GDM1 (cell line): ENCODE data around the gene ENDOV.

Experiments used
- DNase-seq: peaks from one replicate; lab custom pipeline; 2025; lab: John Stamatoyannopoulos, UW

ENDOV gene

DNA sequence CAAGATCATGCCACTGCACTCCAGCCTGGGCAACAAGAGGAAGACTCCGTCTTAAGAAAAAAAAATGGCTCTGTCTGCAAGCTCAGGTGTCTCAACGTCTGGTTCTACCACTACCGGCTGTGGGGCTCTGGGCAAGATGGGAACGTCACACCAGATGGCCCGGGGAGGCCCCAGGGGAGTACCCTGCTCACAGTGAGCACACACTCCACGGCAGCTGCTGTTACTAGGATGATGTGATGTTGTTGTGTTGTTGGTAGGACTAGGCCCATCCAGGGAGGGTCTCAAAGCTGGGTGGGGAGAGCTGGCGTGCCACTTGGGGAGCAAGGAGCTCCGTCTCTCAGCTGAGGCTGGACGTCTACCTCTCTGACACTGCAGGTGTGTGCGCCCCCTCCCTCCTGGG is 70.9 kb downstream of the ENDOV start:
- no peak for DNase-seq

DNA sequence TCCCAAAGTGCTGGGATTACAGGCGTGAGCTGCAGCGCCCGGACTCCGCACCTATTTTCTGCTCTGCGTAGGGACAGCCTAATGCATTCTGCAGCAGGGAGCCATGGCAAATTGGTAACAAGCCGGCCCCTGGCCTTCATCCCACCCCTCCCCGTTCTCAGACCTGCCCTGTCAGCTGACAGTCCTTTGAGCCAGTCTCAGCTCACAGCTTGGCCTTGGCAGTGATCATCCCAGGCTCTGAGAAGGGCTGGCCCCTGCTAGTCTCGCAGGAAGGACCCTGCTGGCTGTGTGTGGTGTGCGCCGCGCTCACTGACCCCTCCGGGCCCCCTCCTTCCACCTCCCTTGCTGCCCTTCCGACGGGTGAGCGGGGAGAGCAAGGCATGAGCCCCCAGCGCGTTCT is 71.7 kb downstream of the ENDOV start:
- no peak for DNase-seq

DNA sequence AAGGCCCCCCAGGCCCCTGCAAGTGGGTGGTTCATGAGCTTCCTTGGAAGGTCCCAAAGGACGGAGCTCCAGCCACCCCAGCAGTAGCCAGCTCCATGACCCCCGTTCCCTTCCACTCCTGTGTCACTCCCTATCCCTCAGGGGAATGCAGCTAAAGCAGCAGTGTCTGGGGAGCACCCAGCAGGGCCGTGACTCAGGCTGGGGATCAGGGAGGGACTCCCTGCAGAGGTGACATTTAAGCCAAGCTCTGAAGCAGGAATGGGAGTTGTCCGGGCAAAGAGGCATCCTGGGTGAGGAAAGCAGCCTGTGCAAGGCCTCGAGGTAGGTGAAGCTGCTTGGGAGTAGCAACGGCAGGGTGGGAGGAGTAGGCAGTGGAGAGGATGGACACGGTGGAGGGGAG is 72.5 kb downstream of the ENDOV start:
- no peak for DNase-seq
